K562 (cell line): Measurements from ENCODE around the gene EXOC2. TPM values are rescaled to one million over a fixed set of nuclear protein-coding genes. Genes with fewer than 3 reads are reported as not detected.

ENCODE experiments used
- ADNP ChIP-seq: fragments of 200-800 bp; sonication (Bioruptor generic); IDR thresholded peaks from 2 replicates; pipeline ENCODE4 v1.6.1; 2016; ENCODE audit warnings: missing genetic modification characterization, missing compliant biosample characterization
- ATF1 ChIP-seq, 2 experiments: fragments of 450-650 bp in 1 of 2; IDR thresholded peaks; 2 replicates each; pipeline ENCODE4 v1.6.1; 2016; ENCODE audit warnings: missing compliant biosample characterization in 1 of 2, missing genetic modification characterization in 1 of 2
- CXXC5 ChIP-seq: fragments of 250-450 bp; sonication (Bioruptor Pico); IDR thresholded peaks from 2 replicates; pipeline ENCODE4 v1.8.0; 2022; ENCODE audit warnings: inconsistent platforms, mild to moderate bottlenecking, moderate library complexity
- HDAC3 ChIP-seq: fragments of 450-650 bp; IDR thresholded peaks from 2 replicates; pipeline ENCODE4 v1.6.1; 2018; ENCODE audit warnings: borderline replicate concordance, mild to moderate bottlenecking, moderate library complexity; ENCODE audit not compliant: partially characterized antibody
- HDAC8 ChIP-seq: fragments of 450-650 bp; IDR thresholded peaks from 2 replicates; pipeline ENCODE4 v1.6.1; 2016; ENCODE audit warnings: mild to moderate bottlenecking, missing genetic modification characterization, moderate library complexity, missing compliant biosample characterization
- PCBP2 ChIP-seq: fragments of 200-400 bp; formaldehyde crosslinking; IDR thresholded peaks from 2 replicates; pipeline ENCODE4 v1.6.1; 2018; ENCODE audit warnings: low read length, low read depth, mild to moderate bottlenecking, moderate library complexity; ENCODE audit not compliant: poor library complexity, severe bottlenecking
- RAD21 ChIP-seq, 2 experiments: fragments of 250-450 bp in 1 of 2; fragments of 450-650 bp in 1 of 2; sonication (Bioruptor Pico) in 1 of 2; formaldehyde crosslinking in 1 of 2; IDR thresholded peaks in 1 of 2; conservative IDR thresholded peaks in 1 of 2; 2 replicates each; pipeline versions ENCODE4 v1.4.0 to v1.8.0; 2020 to 2022; ENCODE audit warnings: mild to moderate bottlenecking in 2 of 2, moderate library complexity in 1 of 2
- RNF2 ChIP-seq: sonication (generic); IDR thresholded peaks from 2 replicates; pipeline ENCODE4 v1.6.1; 2016
- SIRT6 ChIP-seq: IDR thresholded peaks from one replicate; pipeline ENCODE4 v1.6.1; 2012; ENCODE audit warnings: low read depth, mild to moderate bottlenecking, control low read depth, inconsistent platforms, low read length, moderate library complexity
- U2AF1 ChIP-seq: fragments of 200-400 bp; formaldehyde crosslinking; optimal IDR thresholded peaks from 2 replicates; pipeline ENCODE3; 2017; ENCODE audit warnings: mild to moderate bottlenecking, low read depth, low read length, moderate library complexity
- ZNF134 ChIP-seq: fragments of 250-450 bp; sonication (Bioruptor Pico); conservative IDR thresholded peaks from 2 replicates; pipeline ENCODE4 v1.4.0; 2020
- ZNF316 ChIP-seq: fragments of 450-650 bp; IDR thresholded peaks from 2 replicates; pipeline ENCODE4 v1.6.1; 2016
- polyA plus RNA-seq, 8 experiments: library from polyadenylated mRNA; depleted of rRNA in 4 of 8; stranded (reverse) in 5 of 8; unstranded in 3 of 8; fragments of >200 nt; fragmentation: Nextera tagmentation in 2 of 8; fragmentation: Illumina TruSeq in 1 of 8; extraction: Ambion mirVana in 2 of 8; extraction: Trizol in 1 of 8; gene quantifications; 2 replicates each; pipeline versions ENCODE4 v1.2.1 to v1.2.3, GENCODE V29; 2011 to 2014; ENCODE audit warnings: inconsistent platforms in 1 of 8, missing spikeins in 1 of 8
- total RNA-seq, 7 experiments: library from RNA; depleted of rRNA in 6 of 7; stranded (reverse); fragments of >200 nt in 6 of 7; fragmentation: Illumina TruSeq in 2 of 7; extraction: Trizol in 2 of 7; gene quantifications; 2 replicates each; pipeline versions ENCODE4 v1.2.1 to v1.2.3, GENCODE V29; 2011 to 2021; ENCODE audit warnings: low replicate concordance in 1 of 7
- TF ChIP-seq, protein P1 (sequence below), 2 experiments: IDR thresholded peaks; 2 replicates each; pipeline ENCODE4 v1.6.1; 2011; ENCODE audit warnings: borderline replicate concordance in 1 of 2, control low read depth in 1 of 2, low read depth in 1 of 2, low read length in 1 of 2, mild to moderate bottlenecking in 1 of 2, mixed read lengths in 1 of 2, moderate library complexity in 1 of 2; ENCODE audit not compliant: insufficient read depth in 1 of 2, insufficient read length in 1 of 2, poor library complexity in 1 of 2, severe bottlenecking in 1 of 2; ENCODE audit errors: extremely low read depth in 1 of 2
- TF ChIP-seq, protein P2 (sequence below): fragments of 450-650 bp; IDR thresholded peaks from 2 replicates; pipeline ENCODE4 v1.6.1; 2016; ENCODE audit warnings: low read depth, mild to moderate bottlenecking, moderate library complexity
- TF ChIP-seq, protein P3 (sequence below): fragments of 250-450 bp; sonication (Bioruptor Pico); IDR thresholded peaks from 2 replicates; pipeline ENCODE4 v1.4.0; 2020
- TF ChIP-seq, protein P4 (sequence below): IDR thresholded peaks from 2 replicates; pipeline ENCODE4 v1.6.1; 2011; ENCODE audit warnings: borderline replicate concordance, low read depth, mild to moderate bottlenecking, moderate library complexity, low read length; ENCODE audit not compliant: insufficient read depth, poor library complexity, severe bottlenecking
- TF ChIP-seq, protein P5 (sequence below): sonication (generic); formaldehyde crosslinking; IDR thresholded peaks from 2 replicates; pipeline ENCODE4 v1.8.0; 2023; ENCODE audit warnings: mild to moderate bottlenecking, missing genetic modification reagents

Gene EXOC2
- total and polyA plus RNA-seq, 9 of the 15 experiments (the other 6 are each of a cell fraction or from before 2014, with no cell fraction given), result 12.2 to 30.2 (median 24.2) TPM

DNA sequence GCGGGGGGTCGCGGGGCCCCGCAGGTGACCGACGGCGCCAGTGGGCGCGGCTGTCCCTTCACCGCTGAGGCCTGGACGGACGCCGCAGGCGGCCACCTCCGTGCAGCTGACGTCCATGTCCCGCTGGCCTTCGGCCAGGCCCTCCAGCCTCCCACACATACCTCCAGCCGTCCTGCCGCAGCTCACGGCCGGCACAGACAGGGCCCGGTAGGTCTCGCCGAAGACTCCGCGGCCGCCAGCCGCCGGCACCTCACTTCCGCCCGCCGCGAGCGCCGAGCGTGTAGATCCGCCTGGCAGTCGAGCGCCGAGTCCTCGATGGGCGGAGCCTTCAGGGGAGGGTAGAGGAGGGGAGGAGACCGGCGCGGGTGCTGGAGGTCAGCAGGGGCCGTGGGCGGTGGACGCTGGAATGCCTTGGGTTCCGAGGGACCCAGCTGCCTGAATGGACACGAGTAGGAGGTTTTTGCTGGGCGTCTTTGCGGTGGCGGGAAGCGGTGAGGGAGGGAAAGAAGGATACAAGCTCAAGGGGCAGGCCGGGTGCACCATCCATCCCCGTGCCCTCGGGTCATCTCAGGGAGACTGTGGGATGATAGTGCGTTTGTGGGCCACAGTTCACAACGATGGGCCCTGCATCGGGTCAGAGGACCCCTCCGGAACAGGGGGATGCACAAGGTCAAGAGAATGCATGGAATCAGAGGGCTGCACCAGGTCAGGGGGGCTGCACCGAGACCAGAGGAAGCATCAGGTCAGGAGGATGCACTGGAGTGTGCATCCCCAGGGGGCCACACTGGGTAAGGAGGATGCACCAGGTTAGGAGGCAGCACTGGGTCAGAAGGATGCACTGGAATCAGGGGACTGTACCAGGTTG is at the start of gene EXOC2 (continued):
- TF ChIP-seq PCBP2 (no peak), ATF1 (CRISPR knock-in tag; IDR thresholded peaks at IDR 0.05) (no peak), ATF1 (tag; IDR thresholded peaks at IDR 0.05) (peak; percentile 88), RNF2 (peak; percentile 65; the same call in 1 of the 2 replicates), U2AF1 (peak; percentile 100), HDAC3 (no peak), SIRT6 (no peak), CXXC5 (CRISPR knock-in tag) (peak; percentile 93), ZNF134 (CRISPR knock-in tag) (no peak), HDAC8 (tag) (no peak), RAD21 (CRISPR knock-in tag; conservative IDR thresholded peaks at IDR 0.05 in 1 of 2, IDR thresholded peaks at IDR 0.05 in 1 of 2) (no peak), ADNP (tag) (no peak), ZNF316 (no peak)
- TF ChIP-seq, protein P1, sequence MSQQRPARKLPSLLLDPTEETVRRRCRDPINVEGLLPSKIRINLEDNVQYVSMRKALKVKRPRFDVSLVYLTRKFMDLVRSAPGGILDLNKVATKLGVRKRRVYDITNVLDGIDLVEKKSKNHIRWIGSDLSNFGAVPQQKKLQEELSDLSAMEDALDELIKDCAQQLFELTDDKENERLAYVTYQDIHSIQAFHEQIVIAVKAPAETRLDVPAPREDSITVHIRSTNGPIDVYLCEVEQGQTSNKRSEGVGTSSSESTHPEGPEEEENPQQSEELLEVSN (IDR thresholded peaks at IDR 0.05; ENCODE audit: borderline replicate concordance in 1 of 2, extremely low read depth in 1 of 2, insufficient read depth in 1 of 2, insufficient read length in 1 of 2, low read depth in 1 of 2, low read length in 1 of 2, poor library complexity in 1 of 2, severe bottlenecking in 1 of 2), result peak; percentile 45 to 65
- TF ChIP-seq, protein P2, sequence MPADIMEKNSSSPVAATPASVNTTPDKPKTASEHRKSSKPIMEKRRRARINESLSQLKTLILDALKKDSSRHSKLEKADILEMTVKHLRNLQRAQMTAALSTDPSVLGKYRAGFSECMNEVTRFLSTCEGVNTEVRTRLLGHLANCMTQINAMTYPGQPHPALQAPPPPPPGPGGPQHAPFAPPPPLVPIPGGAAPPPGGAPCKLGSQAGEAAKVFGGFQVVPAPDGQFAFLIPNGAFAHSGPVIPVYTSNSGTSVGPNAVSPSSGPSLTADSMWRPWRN, result no peak
- TF ChIP-seq, protein P3, sequence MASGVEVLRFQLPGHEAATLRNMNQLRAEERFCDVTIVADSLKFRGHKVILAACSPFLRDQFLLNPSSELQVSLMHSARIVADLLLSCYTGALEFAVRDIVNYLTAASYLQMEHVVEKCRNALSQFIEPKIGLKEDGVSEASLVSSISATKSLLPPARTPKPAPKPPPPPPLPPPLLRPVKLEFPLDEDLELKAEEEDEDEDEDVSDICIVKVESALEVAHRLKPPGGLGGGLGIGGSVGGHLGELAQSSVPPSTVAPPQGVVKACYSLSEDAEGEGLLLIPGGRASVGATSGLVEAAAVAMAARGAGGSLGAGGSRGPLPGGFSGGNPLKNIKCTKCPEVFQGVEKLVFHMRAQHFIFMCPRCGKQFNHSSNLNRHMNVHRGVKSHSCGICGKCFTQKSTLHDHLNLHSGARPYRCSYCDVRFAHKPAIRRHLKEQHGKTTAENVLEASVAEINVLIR (CRISPR knock-in tag), result peak; percentile 66
- TF ChIP-seq, protein P4, sequence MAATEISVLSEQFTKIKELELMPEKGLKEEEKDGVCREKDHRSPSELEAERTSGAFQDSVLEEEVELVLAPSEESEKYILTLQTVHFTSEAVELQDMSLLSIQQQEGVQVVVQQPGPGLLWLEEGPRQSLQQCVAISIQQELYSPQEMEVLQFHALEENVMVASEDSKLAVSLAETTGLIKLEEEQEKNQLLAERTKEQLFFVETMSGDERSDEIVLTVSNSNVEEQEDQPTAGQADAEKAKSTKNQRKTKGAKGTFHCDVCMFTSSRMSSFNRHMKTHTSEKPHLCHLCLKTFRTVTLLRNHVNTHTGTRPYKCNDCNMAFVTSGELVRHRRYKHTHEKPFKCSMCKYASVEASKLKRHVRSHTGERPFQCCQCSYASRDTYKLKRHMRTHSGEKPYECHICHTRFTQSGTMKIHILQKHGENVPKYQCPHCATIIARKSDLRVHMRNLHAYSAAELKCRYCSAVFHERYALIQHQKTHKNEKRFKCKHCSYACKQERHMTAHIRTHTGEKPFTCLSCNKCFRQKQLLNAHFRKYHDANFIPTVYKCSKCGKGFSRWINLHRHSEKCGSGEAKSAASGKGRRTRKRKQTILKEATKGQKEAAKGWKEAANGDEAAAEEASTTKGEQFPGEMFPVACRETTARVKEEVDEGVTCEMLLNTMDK, result no peak
- TF ChIP-seq, protein P5, sequence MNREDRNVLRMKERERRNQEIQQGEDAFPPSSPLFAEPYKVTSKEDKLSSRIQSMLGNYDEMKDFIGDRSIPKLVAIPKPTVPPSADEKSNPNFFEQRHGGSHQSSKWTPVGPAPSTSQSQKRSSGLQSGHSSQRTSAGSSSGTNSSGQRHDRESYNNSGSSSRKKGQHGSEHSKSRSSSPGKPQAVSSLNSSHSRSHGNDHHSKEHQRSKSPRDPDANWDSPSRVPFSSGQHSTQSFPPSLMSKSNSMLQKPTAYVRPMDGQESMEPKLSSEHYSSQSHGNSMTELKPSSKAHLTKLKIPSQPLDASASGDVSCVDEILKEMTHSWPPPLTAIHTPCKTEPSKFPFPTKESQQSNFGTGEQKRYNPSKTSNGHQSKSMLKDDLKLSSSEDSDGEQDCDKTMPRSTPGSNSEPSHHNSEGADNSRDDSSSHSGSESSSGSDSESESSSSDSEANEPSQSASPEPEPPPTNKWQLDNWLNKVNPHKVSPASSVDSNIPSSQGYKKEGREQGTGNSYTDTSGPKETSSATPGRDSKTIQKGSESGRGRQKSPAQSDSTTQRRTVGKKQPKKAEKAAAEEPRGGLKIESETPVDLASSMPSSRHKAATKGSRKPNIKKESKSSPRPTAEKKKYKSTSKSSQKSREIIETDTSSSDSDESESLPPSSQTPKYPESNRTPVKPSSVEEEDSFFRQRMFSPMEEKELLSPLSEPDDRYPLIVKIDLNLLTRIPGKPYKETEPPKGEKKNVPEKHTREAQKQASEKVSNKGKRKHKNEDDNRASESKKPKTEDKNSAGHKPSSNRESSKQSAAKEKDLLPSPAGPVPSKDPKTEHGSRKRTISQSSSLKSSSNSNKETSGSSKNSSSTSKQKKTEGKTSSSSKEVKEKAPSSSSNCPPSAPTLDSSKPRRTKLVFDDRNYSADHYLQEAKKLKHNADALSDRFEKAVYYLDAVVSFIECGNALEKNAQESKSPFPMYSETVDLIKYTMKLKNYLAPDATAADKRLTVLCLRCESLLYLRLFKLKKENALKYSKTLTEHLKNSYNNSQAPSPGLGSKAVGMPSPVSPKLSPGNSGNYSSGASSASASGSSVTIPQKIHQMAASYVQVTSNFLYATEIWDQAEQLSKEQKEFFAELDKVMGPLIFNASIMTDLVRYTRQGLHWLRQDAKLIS (CRISPR knock-in tag), result no peak
